ENCODE results near the gene KCNE3. TPM values are rescaled to one million over a fixed set of nuclear protein-coding genes. Genes with fewer than 3 reads are reported as not detected.

The KCNE3 gene
- total and polyA plus RNA-seq, 2 of the 13 experiments (the other 11 are each of a cell fraction or from before 2014, with no cell fraction given), result 0.33 to 2.2 TPM

GRCh38 chr11:74492974-74493790 lies 25.8 kb upstream of the KCNE3 start, which contains the start of gene LIPT2 (continued):
- TF ChIP-seq REST (IDR thresholded peaks at IDR 0.05; ENCODE audit: borderline replicate concordance in 1 of 2, low read depth in 1 of 2, low read length in 2 of 2), result no peak
- 0 out of 2 replicates have a peak, but pooled peaks have one; percentile 46 for TF ChIP-seq ZNF350 (CRISPR knock-in tag; IDR thresholded peaks at IDR 0.05; ENCODE audit: borderline replicate concordance, low read depth)
- peak; percentile 78 for TF ChIP-seq KLF12 (CRISPR knock-in tag; IDR thresholded peaks at IDR 0.05; ENCODE audit: borderline replicate concordance)
- TF ChIP-seq ZNF660 (CRISPR knock-in tag; IDR thresholded peaks at IDR 0.05; ENCODE audit: borderline replicate concordance, low read depth), result no peak
- TF ChIP-seq POLR2AphosphoS2 (IDR thresholded peaks at IDR 0.05; ENCODE audit: low read depth, low read length), result no peak
- TF ChIP-seq AGO1 (IDR thresholded peaks at IDR 0.05; ENCODE audit: low read depth, low read length, poor library complexity, severe bottlenecking), result no peak
- no peak for TF ChIP-seq MIER3 (CRISPR knock-in tag; IDR thresholded peaks at IDR 0.05; ENCODE audit: borderline replicate concordance)
- TF ChIP-seq POLR2A (IDR thresholded peaks at IDR 0.05; ENCODE audit: insufficient read depth in 1 of 2, low read depth in 2 of 2, low read length in 2 of 2), result peak; percentile 78 to 89
- no peak for TF ChIP-seq ATF5 (CRISPR knock-in tag; IDR thresholded peaks at IDR 0.05; ENCODE audit: low read depth)
- peak; percentile 81; the same call in 1 of the 2 replicates for TF ChIP-seq ZNF616 (CRISPR knock-in tag; IDR thresholded peaks at IDR 0.05; ENCODE audit: low read depth)
- peak; percentile 74 for TF ChIP-seq NFYB (CRISPR knock-in tag; IDR thresholded peaks at IDR 0.05)
- TF ChIP-seq, protein P1, sequence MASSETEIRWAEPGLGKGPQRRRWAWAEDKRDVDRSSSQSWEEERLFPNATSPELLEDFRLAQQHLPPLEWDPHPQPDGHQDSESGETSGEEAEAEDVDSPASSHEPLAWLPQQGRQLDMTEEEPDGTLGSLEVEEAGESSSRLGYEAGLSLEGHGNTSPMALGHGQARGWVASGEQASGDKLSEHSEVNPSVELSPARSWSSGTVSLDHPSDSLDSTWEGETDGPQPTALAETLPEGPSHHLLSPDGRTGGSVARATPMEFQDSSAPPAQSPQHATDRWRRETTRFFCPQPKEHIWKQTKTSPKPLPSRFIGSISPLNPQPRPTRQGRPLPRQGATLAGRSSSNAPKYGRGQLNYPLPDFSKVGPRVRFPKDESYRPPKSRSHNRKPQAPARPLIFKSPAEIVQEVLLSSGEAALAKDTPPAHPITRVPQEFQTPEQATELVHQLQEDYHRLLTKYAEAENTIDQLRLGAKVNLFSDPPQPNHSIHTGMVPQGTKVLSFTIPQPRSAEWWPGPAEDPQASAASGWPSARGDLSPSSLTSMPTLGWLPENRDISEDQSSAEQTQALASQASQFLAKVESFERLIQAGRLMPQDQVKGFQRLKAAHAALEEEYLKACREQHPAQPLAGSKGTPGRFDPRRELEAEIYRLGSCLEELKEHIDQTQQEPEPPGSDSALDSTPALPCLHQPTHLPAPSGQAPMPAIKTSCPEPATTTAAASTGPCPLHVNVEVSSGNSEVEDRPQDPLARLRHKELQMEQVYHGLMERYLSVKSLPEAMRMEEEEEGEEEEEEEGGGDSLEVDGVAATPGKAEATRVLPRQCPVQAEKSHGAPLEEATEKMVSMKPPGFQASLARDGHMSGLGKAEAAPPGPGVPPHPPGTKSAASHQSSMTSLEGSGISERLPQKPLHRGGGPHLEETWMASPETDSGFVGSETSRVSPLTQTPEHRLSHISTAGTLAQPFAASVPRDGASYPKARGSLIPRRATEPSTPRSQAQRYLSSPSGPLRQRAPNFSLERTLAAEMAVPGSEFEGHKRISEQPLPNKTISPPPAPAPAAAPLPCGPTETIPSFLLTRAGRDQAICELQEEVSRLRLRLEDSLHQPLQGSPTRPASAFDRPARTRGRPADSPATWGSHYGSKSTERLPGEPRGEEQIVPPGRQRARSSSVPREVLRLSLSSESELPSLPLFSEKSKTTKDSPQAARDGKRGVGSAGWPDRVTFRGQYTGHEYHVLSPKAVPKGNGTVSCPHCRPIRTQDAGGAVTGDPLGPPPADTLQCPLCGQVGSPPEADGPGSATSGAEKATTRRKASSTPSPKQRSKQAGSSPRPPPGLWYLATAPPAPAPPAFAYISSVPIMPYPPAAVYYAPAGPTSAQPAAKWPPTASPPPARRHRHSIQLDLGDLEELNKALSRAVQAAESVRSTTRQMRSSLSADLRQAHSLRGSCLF (CRISPR knock-in tag; IDR thresholded peaks at IDR 0.05; ENCODE audit: borderline replicate concordance), result no peak
- no peak for TF ChIP-seq CBX2 (IDR thresholded peaks at IDR 0.05; ENCODE audit: low read depth, low read length)
- 0 out of 2 replicates have a peak, but pooled peaks have one; percentile 19 for TF ChIP-seq CBX2 (CRISPR knock-in tag; IDR thresholded peaks at IDR 0.05; ENCODE audit: low read depth)
- TF ChIP-seq, protein P2, sequence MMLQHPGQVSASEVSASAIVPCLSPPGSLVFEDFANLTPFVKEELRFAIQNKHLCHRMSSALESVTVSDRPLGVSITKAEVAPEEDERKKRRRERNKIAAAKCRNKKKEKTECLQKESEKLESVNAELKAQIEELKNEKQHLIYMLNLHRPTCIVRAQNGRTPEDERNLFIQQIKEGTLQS (CRISPR knock-in tag; IDR thresholded peaks at IDR 0.05), result peak; percentile 52; the same call in 1 of the 2 replicates
- TF ChIP-seq ZNF510 (CRISPR knock-in tag; IDR thresholded peaks at IDR 0.05; ENCODE audit: low read depth), result peak; percentile 85; the same call in 1 of the 2 replicates
- TF ChIP-seq ZNF34 (CRISPR knock-in tag; IDR thresholded peaks at IDR 0.05; ENCODE audit: borderline replicate concordance), result peak; percentile 90
- TF ChIP-seq BHLHE40 (IDR thresholded peaks at IDR 0.05; ENCODE audit: low read length), result no peak
- TF ChIP-seq SCMH1 (CRISPR knock-in tag; IDR thresholded peaks at IDR 0.05; ENCODE audit: borderline replicate concordance), result no peak

Measured in HepG2 (cell line).